ENCODE data around the gene ZNF714.

ZNF714 gene

DNA sequence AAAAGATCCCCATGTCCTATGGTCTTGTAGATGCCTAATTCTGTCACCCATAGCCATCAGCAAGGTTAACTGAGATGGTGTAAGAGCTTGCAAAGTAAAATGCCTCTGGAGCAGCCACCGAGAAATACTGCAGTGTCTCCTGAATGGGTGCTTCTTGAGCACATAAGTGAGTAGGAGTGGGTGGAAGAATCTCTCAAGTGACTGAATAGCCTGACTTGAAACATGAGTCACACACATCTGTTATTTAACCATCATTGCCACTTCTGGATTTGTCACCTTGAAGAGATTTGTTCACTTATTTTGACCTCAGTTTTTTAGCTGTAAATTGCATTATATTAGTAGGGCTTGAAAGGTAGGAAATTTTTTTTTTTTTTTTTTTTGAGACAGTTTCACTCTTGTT lies 2.3 kb downstream of the ZNF714 start:
- H3K4me3 ChIP-seq (ENCODE audit: low read depth, low read length): no peak overlapping the region
- DNase-seq (ENCODE audit: low read depth, low spot score): no peak
- POLR2A ChIA-PET: no interaction called here
- no peak for TF ChIP-seq CTCF (IDR thresholded peaks at IDR 0.05; ENCODE audit: insufficient read depth, low read length, missing control alignments)
- CTCF ChIA-PET: no interaction called here

DNA sequence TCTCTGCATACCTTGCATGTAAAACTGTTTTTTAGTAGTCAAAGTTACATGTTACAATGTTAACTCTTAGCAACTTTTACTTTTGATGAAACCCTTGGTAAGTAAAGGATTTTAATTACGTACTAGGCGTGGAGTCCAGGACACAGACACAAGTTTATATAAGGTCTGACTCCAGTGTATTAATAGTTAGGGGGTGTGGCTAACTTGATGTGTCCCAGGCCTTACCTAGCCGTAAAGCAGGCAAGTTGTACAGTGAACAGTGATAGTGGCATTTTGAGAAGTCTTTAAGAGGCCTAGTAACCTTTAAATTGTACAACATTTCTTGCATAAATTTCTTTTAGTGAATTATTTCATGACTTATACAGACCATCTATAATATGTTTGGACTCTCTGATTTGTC lies 5.9 kb downstream of the ZNF714 start:
- TF ChIP-seq CTCF (IDR thresholded peaks at IDR 0.05; ENCODE audit: insufficient read depth, low read length, missing control alignments): no peak
- ChIA-PET CTCF (no interaction called here), POLR2A (no interaction called here)
- no peak overlapping the region for H3K4me3 ChIP-seq (ENCODE audit: low read depth, low read length)
- no peak for DNase-seq (ENCODE audit: low read depth, low spot score)

- TF ChIP-seq CTCF (IDR thresholded peaks at IDR 0.05; ENCODE audit: insufficient read depth, low read length, missing control alignments): no peak
- ChIA-PET POLR2A (no interaction called here), CTCF (no interaction called here)
- no peak for DNase-seq (ENCODE audit: low read depth, low spot score)
- no peak overlapping the region for H3K4me3 ChIP-seq (ENCODE audit: low read depth, low read length)
Measured at GRCh38 chr19:21092109-21092508, 10.1 kb downstream of the ZNF714 start.

DNA sequence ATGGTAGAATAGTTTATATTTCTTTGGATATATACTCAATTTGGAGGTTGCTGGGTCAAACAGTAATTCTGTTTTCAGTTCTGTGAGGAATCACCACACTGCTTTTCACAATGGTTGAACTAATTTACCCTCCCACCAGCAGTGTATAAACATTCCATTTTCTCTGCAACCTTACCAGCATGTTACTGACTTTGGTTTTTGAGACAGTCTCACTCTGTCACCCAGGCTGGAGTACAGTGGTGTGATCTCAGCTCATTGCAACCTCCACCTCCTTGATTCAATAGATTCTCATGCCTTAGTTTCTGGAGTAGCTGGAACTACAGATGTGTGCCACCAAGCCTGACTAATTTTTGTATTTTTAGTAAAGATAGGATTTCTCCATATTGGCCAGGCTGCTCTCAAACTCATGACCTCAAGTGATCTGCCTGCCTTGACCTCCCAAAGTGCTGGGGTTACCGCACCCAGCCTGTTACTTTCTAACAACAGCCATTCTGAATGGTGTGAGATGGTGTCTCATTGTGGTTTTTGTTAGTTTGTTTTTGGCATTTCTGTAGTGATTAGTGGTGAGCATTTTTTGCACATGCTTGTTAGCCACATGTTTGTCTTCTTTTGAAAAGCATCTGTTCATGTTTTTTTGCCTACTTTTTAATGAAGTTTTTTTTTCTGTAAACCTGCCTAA lies 12.5 kb downstream of the ZNF714 start:
- TF ChIP-seq CTCF (IDR thresholded peaks at IDR 0.05; ENCODE audit: insufficient read depth, low read length, missing control alignments): no peak
- ChIA-PET CTCF (no interaction called here), POLR2A (no interaction called here)
- H3K4me3 ChIP-seq (ENCODE audit: low read depth, low read length): no peak overlapping the region
- DNase-seq (ENCODE audit: low read depth, low spot score): no peak

DNA sequence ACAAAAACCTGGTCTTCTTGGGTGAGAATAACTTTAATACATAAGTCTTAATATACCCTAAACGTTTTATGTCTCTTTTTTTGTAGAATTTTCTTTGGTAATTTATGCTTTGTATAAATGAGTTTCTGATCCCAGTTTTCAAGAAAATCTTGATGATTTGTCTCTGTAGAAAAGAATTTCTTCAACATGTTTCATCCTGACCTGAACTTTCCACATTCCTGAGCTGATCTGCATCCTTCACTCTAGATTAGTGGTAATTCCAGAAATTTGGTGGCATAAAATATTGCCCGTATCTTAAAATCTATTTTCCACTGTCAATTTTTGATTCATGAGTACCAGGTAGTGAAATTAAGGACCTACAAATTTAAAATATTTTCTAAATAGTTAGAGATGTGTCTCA lies 16.3 kb downstream of the ZNF714 start:
- no peak for TF ChIP-seq CTCF (IDR thresholded peaks at IDR 0.05; ENCODE audit: insufficient read depth, low read length, missing control alignments)
- ChIA-PET POLR2A (no interaction called here), CTCF (no interaction called here)
- DNase-seq (ENCODE audit: low read depth, low spot score): no peak
- H3K4me3 ChIP-seq (ENCODE audit: low read depth, low read length): no peak overlapping the region

GRCh38 chr19:21101521-21102242 lies 19.7 kb downstream of the ZNF714 start:
- no peak for DNase-seq (ENCODE audit: low read depth, low spot score)

More at GRCh38 chr19:21101521-21102242, 19.7 kb downstream of the ZNF714 start:
- ChIA-PET POLR2A (no interaction called here), CTCF (no interaction called here)
- H3K4me3 ChIP-seq (ENCODE audit: low read depth, low read length): no peak overlapping the region
- TF ChIP-seq CTCF (IDR thresholded peaks at IDR 0.05; ENCODE audit: insufficient read depth, low read length, missing control alignments): no peak
